CD4-positive, alpha-beta T cell (primary cell): ENCODE measurements around the gene LOXL1. TPM values are rescaled to one million over a fixed set of nuclear protein-coding genes. Genes with fewer than 3 reads are reported as not detected.

Experiments used
- ATAC-seq: fragments of 200-7000 bp; cut with Tn5 transposase; one replicate; pipeline ENCODE4 v1.10.0; 2022; ENCODE audit warnings: mild to moderate bottlenecking; ENCODE audit not compliant: poor library complexity
- CTCF ChIA-PET: fragments of 350-600 bp; sonication (Branson Sonifier 250); formaldehyde crosslinking; loops from one replicate; lab custom pipeline; 2021; ENCODE audit warnings: antibody characterized with exemption, inconsistent platforms; lab: Charles Lee
- POLR2A ChIA-PET: fragments of 350-600 bp; sonication (Branson Sonifier 250); formaldehyde crosslinking; loops from one replicate; lab custom pipeline; 2021; ENCODE audit warnings: antibody characterized with exemption, inconsistent platforms; lab: Charles Lee
- DNase-seq, 14 experiments: peaks; one replicate each; pipeline ENCODE4 v3.0.0-alpha.2; 2013 to 2020; ENCODE audit warnings: mixed read lengths in 2 of 14
- H3K27ac ChIP-seq, 2 donors: one replicate each; pipeline versions ENCODE4 v1.5.1 to v1.7.0; 2013; ENCODE audit warnings: low read length in 2 of 2, low read depth in 1 of 2, mild to moderate bottlenecking in 1 of 2
- H3K27me3 ChIP-seq, 2 experiments: 1 replicate in 1 of 2; 2 replicates in 1 of 2; pipeline versions ENCODE4 v1.6.1 to v1.7.0; 2013; ENCODE audit warnings: low read length in 2 of 2, control low read depth in 1 of 2, mild to moderate bottlenecking in 1 of 2, moderate library complexity in 1 of 2; ENCODE audit not compliant: insufficient read depth in 2 of 2, control insufficient read depth in 1 of 2
- H3K36me3 ChIP-seq: one replicate; pipeline ENCODE4 v1.6.1; 2013; ENCODE audit warnings: low read length, control low read depth; ENCODE audit not compliant: insufficient read depth
- H3K4me1 ChIP-seq: one replicate; pipeline ENCODE4 v1.6.1; 2013; ENCODE audit warnings: low read length, control low read depth; ENCODE audit not compliant: insufficient read depth
- H3K4me3 ChIP-seq: one replicate; pipeline ENCODE4 v1.5.1; 2013; ENCODE audit warnings: mild to moderate bottlenecking, low read length, moderate library complexity
- H3K9me3 ChIP-seq, 2 experiments: 1 replicate in 1 of 2; 2 replicates in 1 of 2; pipeline versions ENCODE4 v1.6.1 to v1.7.0; 2013; ENCODE audit warnings: low read length in 2 of 2, mild to moderate bottlenecking in 2 of 2, control low read depth in 1 of 2, moderate library complexity in 1 of 2; ENCODE audit not compliant: control insufficient read depth in 1 of 2, insufficient read depth in 1 of 2
- H3K27ac Mint-ChIP-seq: one replicate; pipeline ENCODE4 v1.8.0; 2020; ENCODE audit warnings: mixed read lengths
- H3K27me3 Mint-ChIP-seq: one replicate; pipeline ENCODE4 v1.8.0; 2021; ENCODE audit warnings: mixed read lengths
- H3K36me3 Mint-ChIP-seq: one replicate; pipeline ENCODE4 v1.8.0; 2021; ENCODE audit warnings: low read depth, mixed read lengths
- H3K4me1 Mint-ChIP-seq: one replicate; pipeline ENCODE4 v1.8.0; 2021; ENCODE audit warnings: low read depth, mixed read lengths
- H3K4me3 Mint-ChIP-seq: one replicate; pipeline ENCODE4 v1.8.0; 2020; ENCODE audit warnings: mild to moderate bottlenecking, mixed read lengths
- H3K9me3 Mint-ChIP-seq: one replicate; pipeline ENCODE4 v1.8.0; 2020; ENCODE audit warnings: mixed read lengths
- intact Hi-C, 2 experiments: fragments of 100-400 bp; cut with DNase I in 1 of 2; cut with micrococcal nuclease in 1 of 2; formaldehyde crosslinking; loops; one replicate each; pipeline versions ENCODE4 v1.15.1 to v1.9.0; 2023 to 2025; cut with DNase I, micrococcal nuclease
- total RNA-seq, 174 experiments: library from RNA in 2 of 174; stranded (reverse) in 2 of 174; gene quantifications; one replicate each; pipeline ENCODE4 v1.2.3 and lab custom pipeline; 2021 to 2026
- TF ChIP-seq, protein P1 (sequence below): fragments of 200-600 bp; IDR thresholded peaks from one replicate; pipeline ENCODE4 v1.8.0; 2022; ENCODE audit warnings: antibody characterized with exemption, mild to moderate bottlenecking

LOXL1 gene
- total RNA-seq, 2 experiments from 2014 or later, result 3.0 to 3.5 TPM

DNA sequence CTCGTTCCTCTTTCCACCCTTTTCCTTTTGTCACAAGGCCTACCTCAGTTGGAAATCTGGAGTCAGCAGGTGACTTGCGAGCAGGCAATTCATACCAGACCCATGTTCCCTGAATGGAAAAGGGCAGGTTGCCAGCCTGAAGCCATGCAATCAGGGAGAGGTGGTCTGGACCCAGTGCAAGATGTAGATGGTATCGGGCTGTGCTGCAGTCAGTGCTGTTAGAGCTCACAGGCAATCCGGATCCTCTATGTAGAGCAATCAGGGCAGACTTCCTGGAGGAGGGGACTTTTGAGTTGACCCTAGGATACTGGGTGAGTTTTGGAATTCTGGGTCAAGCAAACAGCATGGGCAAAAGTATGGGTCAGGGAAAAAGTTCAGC, 18.9 kb downstream of the LOXL1 start:
- TF ChIP-seq, protein P1, sequence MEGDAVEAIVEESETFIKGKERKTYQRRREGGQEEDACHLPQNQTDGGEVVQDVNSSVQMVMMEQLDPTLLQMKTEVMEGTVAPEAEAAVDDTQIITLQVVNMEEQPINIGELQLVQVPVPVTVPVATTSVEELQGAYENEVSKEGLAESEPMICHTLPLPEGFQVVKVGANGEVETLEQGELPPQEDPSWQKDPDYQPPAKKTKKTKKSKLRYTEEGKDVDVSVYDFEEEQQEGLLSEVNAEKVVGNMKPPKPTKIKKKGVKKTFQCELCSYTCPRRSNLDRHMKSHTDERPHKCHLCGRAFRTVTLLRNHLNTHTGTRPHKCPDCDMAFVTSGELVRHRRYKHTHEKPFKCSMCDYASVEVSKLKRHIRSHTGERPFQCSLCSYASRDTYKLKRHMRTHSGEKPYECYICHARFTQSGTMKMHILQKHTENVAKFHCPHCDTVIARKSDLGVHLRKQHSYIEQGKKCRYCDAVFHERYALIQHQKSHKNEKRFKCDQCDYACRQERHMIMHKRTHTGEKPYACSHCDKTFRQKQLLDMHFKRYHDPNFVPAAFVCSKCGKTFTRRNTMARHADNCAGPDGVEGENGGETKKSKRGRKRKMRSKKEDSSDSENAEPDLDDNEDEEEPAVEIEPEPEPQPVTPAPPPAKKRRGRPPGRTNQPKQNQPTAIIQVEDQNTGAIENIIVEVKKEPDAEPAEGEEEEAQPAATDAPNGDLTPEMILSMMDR, result no peak
- H3K27me3 Mint-ChIP-seq, result no peaks in the 10 kb centered on the region
- Histone ChIP-seq H3K9me3 (no peaks in the 10 kb centered on the region), H3K36me3 (no peaks in the 10 kb centered on the region), H3K4me1 (peaks cover 25% of the 10 kb centered on the region), H3K4me3 (no peak overlapping the region), H3K27ac (no peak overlapping the region), H3K27me3 (no peaks in the 10 kb centered on the region)
- POLR2A ChIA-PET, result no interaction called here
- DNase-seq (no peak), ATAC-seq (no peak)
- intact Hi-C loops, result no loop called here
- CTCF ChIA-PET, result interaction anchor here (1.2 kb wide), 1 partner anchor 17 kb away, joined by 3 read pairs; no protein-coding TSS in a partner anchor
- H3K4me1 Mint-ChIP-seq, result peaks cover 23% of the 10 kb centered on the region
- H3K36me3 Mint-ChIP-seq, result no peaks in the 10 kb centered on the region
- no peak overlapping the region for H3K4me3 Mint-ChIP-seq
- H3K9me3 Mint-ChIP-seq, result no peaks in the 10 kb centered on the region
- H3K27ac Mint-ChIP-seq, result no peak overlapping the region

DNA sequence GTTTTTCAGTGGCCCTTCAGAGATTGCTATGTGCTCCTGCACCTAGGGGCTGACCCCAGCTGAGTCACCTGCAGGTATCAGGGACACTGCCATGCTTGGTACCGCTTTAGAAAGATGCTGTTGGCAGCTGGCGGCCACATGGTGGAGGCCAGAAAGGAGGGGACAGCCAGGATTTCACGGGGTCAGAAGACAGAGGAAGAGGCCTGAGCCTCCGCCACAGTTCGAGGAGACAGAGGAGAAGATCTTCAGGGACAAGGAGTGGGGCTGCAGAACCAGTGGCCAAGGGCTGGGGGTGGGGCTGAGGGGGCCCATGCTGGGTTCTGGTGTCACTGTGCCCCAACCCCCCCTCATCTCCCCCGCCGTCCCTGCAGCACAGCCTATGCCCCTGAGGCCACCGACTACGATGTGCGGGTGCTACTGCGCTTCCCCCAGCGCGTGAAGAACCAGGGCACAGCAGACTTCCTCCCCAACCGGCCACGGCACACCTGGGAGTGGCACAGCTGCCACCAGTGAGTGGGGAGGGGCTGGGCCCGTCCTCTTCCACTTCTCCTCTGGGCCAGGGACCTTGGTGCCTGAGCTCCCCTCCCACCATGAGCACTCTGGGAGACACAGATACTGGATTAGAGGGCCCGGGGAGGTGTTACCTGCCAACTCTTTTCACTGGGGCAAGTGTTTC, 19.9 kb downstream of the LOXL1 start:
- H3K36me3 ChIP-seq, result no peaks in the 10 kb centered on the region
- DNase-seq, result no peak
- TF ChIP-seq, protein P1, result no peak
- H3K27me3 ChIP-seq, result no peaks in the 10 kb centered on the region
- ChIA-PET CTCF (interaction anchor here (1.2 kb wide), 1 partner anchor 18 kb away, joined by 3 read pairs; no protein-coding TSS in a partner anchor), POLR2A (no interaction called here)
- Mint-ChIP-seq H3K4me1 (peaks cover 23% of the 10 kb centered on the region), H3K36me3 (no peaks in the 10 kb centered on the region), H3K27ac (no peak overlapping the region), H3K27me3 (no peaks in the 10 kb centered on the region), H3K4me3 (no peak overlapping the region), H3K9me3 (no peaks in the 10 kb centered on the region)
- intact Hi-C loops, result no loop called here
- ATAC-seq, result no peak
- H3K27ac ChIP-seq, result no peak overlapping the region
- peaks cover 25% of the 10 kb centered on the region for H3K4me1 ChIP-seq
- no peak overlapping the region for H3K4me3 ChIP-seq
- H3K9me3 ChIP-seq, result no peaks in the 10 kb centered on the region

DNA sequence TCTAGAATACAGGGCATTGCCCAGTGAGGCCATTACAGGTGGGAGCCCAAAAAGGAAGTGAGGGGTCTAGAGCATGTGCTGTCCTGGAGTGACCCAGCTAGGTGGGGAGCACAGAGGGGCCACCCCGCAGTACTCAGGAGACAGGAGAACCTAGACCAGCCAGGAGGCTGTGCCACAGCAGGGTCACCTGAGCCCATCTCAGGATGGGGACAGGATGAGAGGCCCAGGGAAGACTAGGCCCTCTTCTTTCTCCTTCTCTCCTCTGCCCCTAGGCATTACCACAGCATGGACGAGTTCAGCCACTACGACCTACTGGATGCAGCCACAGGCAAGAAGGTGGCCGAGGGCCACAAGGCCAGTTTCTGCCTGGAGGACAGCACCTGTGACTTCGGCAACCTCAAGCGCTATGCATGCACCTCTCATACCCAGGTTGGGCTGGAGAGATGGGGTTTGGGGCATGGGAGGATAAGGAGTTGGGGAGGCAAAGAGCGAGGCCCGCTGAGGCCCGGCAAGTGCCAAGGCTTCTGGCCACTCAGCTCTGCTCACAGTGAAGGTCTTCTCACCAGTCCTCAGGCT, 20.6 kb downstream of the LOXL1 start:
- no peaks in the 10 kb centered on the region for H3K9me3 Mint-ChIP-seq
- ChIA-PET CTCF (no interaction called here), POLR2A (no interaction called here)
- no peak overlapping the region for H3K4me3 Mint-ChIP-seq
- no peaks in the 10 kb centered on the region for H3K27me3 ChIP-seq
- no peak overlapping the region for H3K27ac ChIP-seq
- H3K4me3 ChIP-seq, result no peak overlapping the region
- TF ChIP-seq, protein P1, result no peak
- H3K4me1 Mint-ChIP-seq, result peaks cover 19% of the 10 kb centered on the region
- H3K9me3 ChIP-seq, result no peaks in the 10 kb centered on the region
- no peaks in the 10 kb centered on the region for H3K27me3 Mint-ChIP-seq
- intact Hi-C loops, result no loop called here
- peaks cover 24% of the 10 kb centered on the region for H3K4me1 ChIP-seq
- ATAC-seq, result no peak
- no peaks in the 10 kb centered on the region for H3K36me3 ChIP-seq
- no peaks in the 10 kb centered on the region for H3K36me3 Mint-ChIP-seq
- no peak for DNase-seq
- H3K27ac Mint-ChIP-seq, result no peak overlapping the region
